Retina (tissue), 1 donor: ENCODE data around the gene NEK5.
A peak's percentile ranks its signal among the peaks of the same experiment; 100 is the strongest.
"Not testable (repeated sequence)": the region's sequence is repeated elsewhere in the genome, so short reads cannot be mapped to it uniquely, and the experiment has no call there.

ENCODE experiments used
- DNase-seq: peaks from one replicate; pipeline ENCODE4 v3.0.0-alpha.2; 2016

The NEK5 gene

GRCh38 chr13:52061064-52061463 is 67.8 kb downstream of the NEK5 start:
- not testable (repeated sequence) for DNase-seq

- no peak for DNase-seq
Observed at GRCh38 chr13:52053460-52053859, 75.4 kb downstream of the NEK5 start.

GRCh38 chr13:52051400-52051799 is 77.5 kb downstream of the NEK5 start:
- DNase-seq: no peak

- no peak for DNase-seq
Observed at GRCh38 chr13:52048516-52048915, 80.4 kb downstream of the NEK5 start.

- DNase-seq: no peak
Observed at GRCh38 chr13:52047463-52047862, 81.4 kb downstream of the NEK5 start.

- no peak for DNase-seq
Observed at GRCh38 chr13:52043675-52044074, 85.2 kb downstream of the NEK5 start.

- no peak for DNase-seq
Observed at GRCh38 chr13:52036037-52036436, 92.8 kb downstream of the NEK5 start.

GRCh38 chr13:52034616-52035226 is 94.2 kb downstream of the NEK5 start:
- no peak for DNase-seq

- no peak for DNase-seq
Observed at GRCh38 chr13:52033039-52033438, 95.8 kb downstream of the NEK5 start.

- DNase-seq: not testable (repeated sequence)
Observed at GRCh38 chr13:52030401-52030800, 98.5 kb downstream of the NEK5 start.

GRCh38 chr13:52029569-52029968 is 99.3 kb downstream of the NEK5 start:
- DNase-seq: no peak

- DNase-seq: no peak
Observed at GRCh38 chr13:52027832-52028231, 101.0 kb downstream of the NEK5 start.

- no peak for DNase-seq
Observed at GRCh38 chr13:52026246-52026626, 102.6 kb downstream of the NEK5 start.

- no peak for DNase-seq
Observed at GRCh38 chr13:52025475-52026245, 103.2 kb downstream of the NEK5 start.

- no peak for DNase-seq
Observed at GRCh38 chr13:52024481-52024880, 104.4 kb downstream of the NEK5 start, which contains the start of gene UTP14C. TSS of gene UTP14C (plus strand) at chr13:52024691. CDS start at chr13:52028805, 4,114 bp downstream.

GRCh38 chr13:52022356-52022755 is 106.5 kb downstream of the NEK5 start:
- DNase-seq: no peak

- DNase-seq: no peak
Observed at GRCh38 chr13:52020191-52020590, 108.7 kb downstream of the NEK5 start.

- no peak for DNase-seq
Observed at GRCh38 chr13:52016296-52016695, 112.6 kb downstream of the NEK5 start.

GRCh38 chr13:52012512-52012836 is 116.4 kb downstream of the NEK5 start:
- DNase-seq: no peak

- DNase-seq: peak; percentile 99
Observed at GRCh38 chr13:52011632-52012511, 117.0 kb downstream of the NEK5 start, which contains the start of gene ALG11. TSS of gene ALG11 (plus strand) at chr13:52012398. CDS start at chr13:52012419, 21 bp downstream.

- no peak for DNase-seq
Observed at GRCh38 chr13:52010890-52011631, 117.8 kb downstream of the NEK5 start, which contains the start of gene ATP7B. TSS of gene ATP7B (minus strand) at chr13:52011450. CDS start at chr13:52011337, 113 bp downstream.

GRCh38 chr13:52009946-52010345 is 118.9 kb downstream of the NEK5 start:
- no peak for DNase-seq
